GM18498 (cell line): Measurements from ENCODE around the gene TANGO6.

Source experiments
- ATAC-seq: cut with Tn5 transposase; IDR thresholded peaks from one replicate; pipeline ENCODE4 v1.9.1; 2021; ENCODE audit warnings: mild to moderate bottlenecking, moderate library complexity; ENCODE audit not compliant: unreplicated experiment

TANGO6 gene

GRCh38 chr16:68860978-68861892 is 17.9 kb downstream of the TANGO6 start:
- ATAC-seq = no peak

DNA sequence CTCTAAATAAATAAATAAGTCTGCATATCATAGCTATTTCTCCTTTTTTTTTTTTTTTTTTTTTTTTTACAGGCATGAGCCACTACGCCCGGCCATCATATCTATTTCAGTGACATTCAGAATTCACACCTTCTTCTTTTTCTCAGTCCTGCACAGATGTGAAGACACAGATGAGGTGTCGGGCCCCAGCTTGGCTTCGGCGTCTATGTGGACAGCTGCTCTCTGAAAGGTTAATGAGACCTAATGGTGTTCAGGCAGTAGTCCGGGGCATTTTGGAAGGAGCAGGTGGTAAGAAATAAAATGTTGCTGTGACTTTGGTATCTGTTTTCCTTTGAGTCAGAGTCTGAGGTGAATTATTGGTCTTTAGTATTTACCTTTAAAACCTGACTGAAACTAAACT is 23.6 kb downstream of the TANGO6 start:
- peak; percentile 73 for ATAC-seq

DNA sequence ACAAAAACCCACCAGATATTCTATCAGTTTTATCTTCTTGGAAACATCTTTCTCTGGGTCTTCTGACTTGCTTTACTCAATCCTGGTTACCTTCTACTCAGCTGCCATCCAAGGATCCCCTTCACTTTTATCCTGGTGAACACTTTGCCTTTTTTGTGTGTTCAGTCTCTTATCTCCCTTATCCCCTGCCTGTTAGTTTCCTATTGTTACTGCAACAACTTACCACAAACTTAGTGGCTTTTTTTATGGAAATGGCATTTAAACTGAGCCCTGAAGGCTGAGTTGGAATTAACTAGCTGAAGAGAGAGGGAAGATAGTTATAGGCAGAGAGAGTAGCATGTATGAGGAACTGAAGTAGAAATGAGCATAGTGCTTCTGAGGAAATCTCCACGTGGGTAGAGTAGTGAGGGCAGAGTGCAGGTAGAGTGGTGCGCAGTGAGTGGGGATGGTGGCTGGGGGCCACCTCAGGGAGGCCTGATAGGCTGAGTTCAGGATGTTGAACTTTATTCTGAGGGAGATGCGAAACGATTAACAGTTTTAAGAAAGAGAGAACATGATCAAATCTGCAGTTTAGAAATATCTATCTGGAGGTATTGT is 26.3 kb downstream of the TANGO6 start:
- ATAC-seq = no peak

DNA sequence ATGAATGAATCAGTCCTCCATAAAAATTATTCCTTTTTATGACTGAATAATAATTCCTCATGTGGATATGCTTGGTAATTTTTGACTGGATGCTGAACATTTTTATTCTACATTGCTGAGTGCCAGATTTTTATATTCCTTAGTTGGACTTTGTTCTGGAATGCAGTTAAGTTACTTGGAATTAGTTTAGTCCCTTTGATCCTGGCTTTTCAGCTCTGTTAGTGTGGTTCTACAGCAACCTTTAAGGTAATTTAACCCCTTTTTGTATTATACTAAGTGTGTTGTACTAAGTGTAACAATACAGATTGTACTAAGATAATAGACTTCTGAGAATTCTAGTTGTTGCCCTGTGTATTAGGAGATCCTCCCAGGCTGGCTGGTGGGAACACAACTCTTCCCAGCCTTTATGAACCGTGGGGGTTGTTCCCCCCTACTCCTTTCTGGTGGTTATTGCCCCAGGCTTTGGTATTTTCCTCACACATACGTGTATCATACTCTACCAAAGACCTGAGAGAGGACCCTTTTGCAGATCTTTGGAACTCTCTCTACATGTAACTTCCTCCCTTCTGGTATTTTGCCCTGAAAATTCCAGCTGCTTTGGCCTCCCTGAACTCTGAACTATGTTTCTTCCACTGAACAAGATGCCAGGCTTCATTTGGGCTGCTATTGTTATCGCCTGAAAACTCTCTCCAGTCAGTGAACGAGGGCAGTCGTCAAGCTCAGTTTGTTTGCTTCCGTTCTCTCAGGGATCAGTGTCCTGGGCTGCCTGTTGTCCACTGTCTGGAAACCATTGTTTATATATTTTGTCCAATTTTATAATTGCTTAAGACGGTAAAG is 30.5 kb downstream of the TANGO6 start:
- no peak for ATAC-seq

- no peak for ATAC-seq
Observed at GRCh38 chr16:68875871-68876270, 32.5 kb downstream of the TANGO6 start.

- ATAC-seq = no peak
Observed at GRCh38 chr16:68883685-68884084, 40.4 kb downstream of the TANGO6 start.

DNA sequence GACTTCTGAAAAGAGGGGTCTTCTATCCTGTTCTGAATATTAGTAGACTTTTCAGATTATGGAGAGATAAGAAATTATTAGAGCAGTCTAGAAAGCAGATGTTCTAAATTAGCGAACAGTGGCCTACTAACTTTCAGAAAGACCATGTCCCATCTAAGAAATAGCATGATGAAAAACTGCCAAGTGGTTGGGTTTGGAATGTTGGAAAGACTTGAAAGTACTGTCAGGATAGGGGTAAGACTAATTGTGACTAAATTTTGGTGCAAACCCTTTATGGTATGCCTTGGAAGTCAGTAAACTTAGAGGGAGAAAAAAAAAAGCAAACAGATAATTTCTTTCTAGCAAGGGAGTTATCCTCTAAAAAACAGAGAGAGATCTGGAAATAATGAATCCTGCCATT is 41.1 kb downstream of the TANGO6 start:
- ATAC-seq = no peak

DNA sequence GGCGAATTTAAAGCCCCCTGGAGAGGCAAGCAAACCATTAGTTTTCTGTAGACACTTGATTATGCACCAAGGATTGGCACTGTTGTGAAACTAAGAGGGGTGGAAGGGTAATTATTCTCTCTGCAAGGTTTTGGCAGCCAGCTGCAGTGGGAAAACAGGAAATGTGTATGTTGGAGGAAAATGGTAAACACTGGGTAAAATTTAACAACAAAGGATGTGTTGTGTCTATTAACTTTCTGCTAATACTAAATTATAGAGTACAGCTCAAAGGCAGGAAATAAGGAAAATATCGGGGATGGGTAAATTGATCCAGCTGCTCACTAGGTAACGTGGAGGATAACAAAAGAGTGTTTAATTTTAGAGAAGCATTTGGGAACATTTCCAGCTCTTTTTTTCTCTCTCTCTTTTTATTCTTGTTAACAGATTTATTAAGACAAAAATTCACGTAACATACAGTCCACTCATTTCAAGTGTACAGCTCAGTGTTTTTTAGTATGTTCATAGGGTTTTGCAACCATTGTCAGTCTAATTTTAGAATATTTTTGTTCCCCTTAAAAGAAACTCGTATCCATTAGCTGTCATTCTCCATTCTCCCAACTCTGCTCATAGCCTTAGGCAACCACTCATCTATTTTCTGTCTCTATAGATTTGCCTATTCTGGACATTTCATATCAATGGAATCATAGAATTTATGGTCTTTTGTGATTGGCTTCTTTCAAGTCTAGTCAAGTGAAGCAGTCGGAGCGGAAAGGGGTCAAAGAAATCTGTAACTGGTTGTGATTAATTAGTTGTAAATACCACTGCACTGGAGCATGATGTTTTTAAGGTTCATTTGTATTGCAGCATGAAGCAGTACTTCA is 41.8 kb downstream of the TANGO6 start:
- ATAC-seq = no peak

DNA sequence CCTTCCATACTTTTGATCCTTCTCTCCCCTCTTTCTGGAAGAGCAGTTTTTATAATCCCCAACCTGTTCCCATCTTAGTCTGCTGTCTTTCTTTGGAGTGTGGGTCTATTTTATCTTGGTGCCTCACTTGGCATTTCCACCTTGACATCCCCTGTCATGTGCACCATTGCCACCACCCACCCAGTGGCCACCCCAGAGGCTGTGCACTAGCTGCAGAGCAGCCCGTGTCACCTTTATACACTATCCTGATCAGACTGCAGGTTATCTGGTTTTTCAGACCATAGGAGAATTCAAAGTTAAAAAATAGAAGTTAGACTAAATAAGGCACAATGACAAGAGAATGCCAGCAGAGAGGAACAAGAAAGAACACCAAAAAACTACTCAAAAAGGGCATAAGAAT is 43.8 kb downstream of the TANGO6 start:
- ATAC-seq = no peak

DNA sequence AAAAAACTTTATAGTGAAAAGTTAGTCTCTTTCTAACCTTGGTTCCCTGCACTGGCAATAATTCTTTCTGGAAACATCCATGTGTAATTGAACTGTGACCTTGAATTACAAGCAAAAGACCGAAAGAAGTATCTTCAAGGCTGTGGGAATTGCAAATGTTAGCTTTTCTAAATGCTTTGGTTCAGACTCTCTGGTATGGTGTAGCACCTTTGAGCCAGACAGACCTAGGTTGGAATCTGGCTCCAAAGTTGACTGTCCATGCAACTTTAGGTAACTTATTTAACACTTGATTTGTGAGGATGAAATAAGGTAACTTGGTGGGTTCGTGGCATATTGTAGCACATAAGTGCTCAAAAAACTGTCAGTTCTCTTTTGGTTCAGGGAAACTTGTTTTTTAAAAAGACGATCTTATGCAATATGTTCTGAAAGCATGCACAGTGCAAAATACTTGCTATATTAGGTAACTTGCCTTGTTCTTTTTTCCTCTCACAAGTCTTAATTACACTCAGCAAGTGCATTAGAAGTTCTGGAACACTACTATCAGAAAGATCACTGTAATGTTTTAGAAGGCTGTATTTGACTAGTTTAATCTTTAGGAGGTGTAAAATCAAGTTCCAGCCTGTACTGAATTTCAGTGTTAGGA is 46.3 kb downstream of the TANGO6 start:
- ATAC-seq = no peak

- no peak for ATAC-seq
Observed at GRCh38 chr16:68892214-68892613, 48.9 kb downstream of the TANGO6 start.

DNA sequence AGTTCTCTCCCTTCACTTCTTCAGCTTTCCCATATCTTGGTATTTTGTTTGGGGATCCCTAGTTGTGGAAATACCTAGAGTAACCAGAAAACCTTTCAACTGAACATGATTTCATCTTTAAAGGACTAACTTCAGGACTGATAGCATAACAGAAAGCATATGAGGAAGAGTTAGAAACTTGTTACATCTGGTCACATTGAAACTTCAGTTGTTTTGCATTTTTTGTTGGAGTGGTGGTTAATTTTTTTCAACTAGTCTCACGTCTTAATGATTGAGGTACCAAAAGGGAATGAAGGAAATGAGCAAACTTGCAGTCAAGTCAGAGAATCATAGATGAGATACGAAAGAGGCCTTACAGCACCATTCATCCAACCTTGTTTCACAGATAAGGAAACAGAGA is 49.6 kb downstream of the TANGO6 start:
- ATAC-seq = peak; percentile 51

- no peak for ATAC-seq
Observed at GRCh38 chr16:68893710-68894705, 50.7 kb downstream of the TANGO6 start.

GRCh38 chr16:68894714-68895113 is 51.4 kb downstream of the TANGO6 start:
- ATAC-seq = no peak

- ATAC-seq = no peak
Observed at GRCh38 chr16:68898026-68898425, 54.7 kb downstream of the TANGO6 start.

DNA sequence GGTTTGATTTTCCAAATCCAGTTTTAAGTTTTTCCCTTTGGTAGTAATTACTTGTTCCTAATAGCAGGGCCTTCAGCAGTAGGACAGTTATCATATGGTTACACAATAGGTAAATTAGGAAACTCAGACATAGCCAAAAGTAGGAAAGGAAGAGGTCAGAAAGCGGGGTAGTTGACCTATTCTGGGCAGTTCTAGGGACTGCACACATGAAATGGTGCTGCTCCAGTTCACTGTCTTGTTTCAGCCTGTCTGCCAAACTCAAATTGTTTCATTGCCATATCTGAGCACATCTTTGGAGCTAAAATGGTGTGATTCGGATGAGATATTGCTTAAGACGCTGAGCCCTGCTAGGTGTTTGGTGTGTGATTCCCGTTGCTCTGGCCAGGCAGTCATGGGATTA is 56.7 kb downstream of the TANGO6 start:
- ATAC-seq = no peak

- no peak for ATAC-seq
Observed at GRCh38 chr16:68902003-68902968, 59.0 kb downstream of the TANGO6 start.

GRCh38 chr16:68902969-68903345 is 59.6 kb downstream of the TANGO6 start:
- ATAC-seq = no peak
